Adrenal gland (tissue), 5 donors: ENCODE data around the gene SH2D2A.

Experiments
- POLR2A ChIP-seq, 2 donors: fragments of 450-650 bp; IDR thresholded peaks; one replicate each; pipeline ENCODE4 v1.6.1; 2017; ENCODE audit warnings: antibody characterized with exemption in 2 of 2, mild to moderate bottlenecking in 2 of 2, moderate library complexity in 1 of 2
- TF ChIP-seq, protein P1 (sequence below), 6 experiments: fragments of 450-650 bp in 4 of 6; fragments of 200-600 bp in 2 of 6; sonication (generic) in 1 of 6; IDR thresholded peaks; 1 replicate in 5 of 6; 2 replicates in 1 of 6; pipeline versions ENCODE4 v1.5.1 to v1.8.0; 2016 to 2021; ENCODE audit warnings: antibody characterized with exemption in 6 of 6, mild to moderate bottlenecking in 2 of 6, moderate library complexity in 1 of 6
- donor health status: DM: no; HTN: no; CAD: no.

DNA sequence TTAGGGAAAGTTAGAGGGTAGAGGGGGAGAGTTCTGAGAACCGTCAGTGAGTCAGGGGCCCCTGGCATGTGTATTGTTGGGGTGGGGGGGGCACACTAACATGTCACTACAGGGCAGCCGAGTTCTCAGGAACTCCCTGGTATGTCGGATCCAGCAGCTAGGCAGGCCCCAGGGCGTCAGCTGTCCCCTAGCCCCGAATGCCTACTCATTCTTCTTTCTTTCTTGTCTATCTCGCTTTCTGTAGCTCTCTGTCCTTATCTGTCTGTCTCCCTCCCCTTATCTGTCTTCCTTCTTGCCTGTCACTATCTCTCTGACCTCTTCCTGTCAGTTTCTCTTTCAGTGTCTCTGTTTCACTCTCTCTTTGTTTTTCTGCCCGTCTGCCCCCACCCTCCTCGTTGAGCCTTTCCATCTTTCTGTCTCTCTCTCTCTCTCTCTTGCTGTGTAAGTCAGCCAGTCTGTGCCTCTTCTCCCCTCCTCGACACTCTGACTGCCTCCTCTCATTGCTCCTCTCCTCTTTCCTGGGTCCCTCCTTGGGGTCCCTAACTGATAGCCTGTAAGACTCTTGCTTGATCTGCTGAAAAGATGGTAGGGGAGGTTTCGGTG is 46.5 kb upstream of the SH2D2A start:
- TF ChIP-seq, protein P1, sequence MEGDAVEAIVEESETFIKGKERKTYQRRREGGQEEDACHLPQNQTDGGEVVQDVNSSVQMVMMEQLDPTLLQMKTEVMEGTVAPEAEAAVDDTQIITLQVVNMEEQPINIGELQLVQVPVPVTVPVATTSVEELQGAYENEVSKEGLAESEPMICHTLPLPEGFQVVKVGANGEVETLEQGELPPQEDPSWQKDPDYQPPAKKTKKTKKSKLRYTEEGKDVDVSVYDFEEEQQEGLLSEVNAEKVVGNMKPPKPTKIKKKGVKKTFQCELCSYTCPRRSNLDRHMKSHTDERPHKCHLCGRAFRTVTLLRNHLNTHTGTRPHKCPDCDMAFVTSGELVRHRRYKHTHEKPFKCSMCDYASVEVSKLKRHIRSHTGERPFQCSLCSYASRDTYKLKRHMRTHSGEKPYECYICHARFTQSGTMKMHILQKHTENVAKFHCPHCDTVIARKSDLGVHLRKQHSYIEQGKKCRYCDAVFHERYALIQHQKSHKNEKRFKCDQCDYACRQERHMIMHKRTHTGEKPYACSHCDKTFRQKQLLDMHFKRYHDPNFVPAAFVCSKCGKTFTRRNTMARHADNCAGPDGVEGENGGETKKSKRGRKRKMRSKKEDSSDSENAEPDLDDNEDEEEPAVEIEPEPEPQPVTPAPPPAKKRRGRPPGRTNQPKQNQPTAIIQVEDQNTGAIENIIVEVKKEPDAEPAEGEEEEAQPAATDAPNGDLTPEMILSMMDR (IDR thresholded peaks at IDR 0.05), result no peak
- TF ChIP-seq POLR2A (IDR thresholded peaks at IDR 0.05), result no peak
